Neural progenitor cell (in vitro differentiated cells): ENCODE results near the gene PBX3.

Experiments used
- CTCF ChIP-seq: fragments of 200-600 bp; sonication (generic); IDR thresholded peaks from 2 replicates; pipeline ENCODE4 v1.5.1; 2017; ENCODE audit warnings: antibody characterized with exemption, mild to moderate bottlenecking
- EZH2 ChIP-seq: fragments of 200-600 bp; sonication (generic); IDR thresholded peaks from 2 replicates; pipeline ENCODE4 v1.6.1; 2017; ENCODE audit warnings: antibody characterized with exemption, mild to moderate bottlenecking, moderate library complexity
- EZH2phosphoT487 ChIP-seq: fragments of 200-600 bp; sonication (generic); IDR thresholded peaks from 2 replicates; pipeline ENCODE4 v1.6.1; 2017; ENCODE audit warnings: antibody characterized with exemption

DNA sequence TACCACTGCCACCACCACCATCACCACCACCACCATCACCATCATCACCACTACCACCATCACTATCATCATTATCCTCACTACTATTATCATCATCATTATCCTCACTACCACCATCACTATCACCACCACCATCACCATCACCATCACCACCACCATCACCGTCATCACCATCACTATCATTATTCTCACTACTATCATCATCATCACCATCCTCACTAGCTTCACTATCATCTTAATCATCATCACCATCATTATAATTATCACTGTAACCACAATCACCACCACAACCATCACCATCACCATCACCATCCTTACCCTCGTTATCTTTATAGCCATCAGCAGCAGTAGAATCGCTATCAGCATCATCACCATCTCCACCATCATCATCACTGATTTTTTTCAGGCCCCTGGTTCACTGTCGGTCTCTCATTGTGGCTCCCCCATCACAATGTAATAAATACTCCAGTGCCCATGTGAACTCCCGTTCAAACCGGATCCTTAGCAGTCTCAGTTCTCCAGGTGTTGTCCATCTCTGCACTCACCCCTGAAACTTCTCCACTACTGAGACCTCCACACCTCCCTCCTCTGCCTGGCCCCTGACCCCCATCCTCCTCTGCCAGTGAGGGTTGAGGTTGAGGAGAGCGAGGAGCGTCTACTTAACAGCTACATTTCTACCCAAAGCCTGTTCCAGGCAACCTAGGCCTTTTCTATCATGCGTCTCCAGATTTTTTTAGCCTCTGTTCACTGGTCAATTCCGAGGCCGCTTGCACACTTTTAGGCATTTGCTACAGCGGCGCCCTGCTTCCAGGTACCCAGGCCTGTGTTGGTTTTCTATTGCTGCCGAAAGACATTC is 238.2 kb downstream of the PBX3 start:
- no peak for TF ChIP-seq CTCF
- TF ChIP-seq EZH2phosphoT487, result no peak
- TF ChIP-seq EZH2, result no peak
